K562 (cell line): Measurements from ENCODE around the gene EAF1. TPM values are rescaled to one million over a fixed set of nuclear protein-coding genes. Genes with fewer than 3 reads are reported as not detected.
A peak's percentile ranks its signal among the peaks of the same experiment; 100 is the strongest.

Experiments
- DIDO1 ChIP-seq: fragments of 450-650 bp; IDR thresholded peaks from 2 replicates; pipeline ENCODE4 v1.6.1; 2016; ENCODE audit warnings: low read depth, missing biosample characterization, missing genetic modification characterization
- FOSL1 ChIP-seq: fragments of 200-800 bp; sonication (Bioruptor generic); conservative IDR thresholded peaks from 2 replicates; pipeline ENCODE4 v1.6.1; 2016; ENCODE audit warnings: missing genetic modification characterization, missing compliant biosample characterization
- FOXK2 ChIP-seq, 2 experiments: fragments of 450-650 bp; IDR thresholded peaks in 1 of 2; conservative IDR thresholded peaks in 1 of 2; 2 replicates each; pipeline ENCODE4 v1.6.1; 2016; ENCODE audit warnings: low read depth in 2 of 2, mild to moderate bottlenecking in 1 of 2
- MAFF ChIP-seq: IDR thresholded peaks from 2 replicates; pipeline ENCODE4 v1.6.1; 2012; ENCODE audit warnings: low read length, improper control_type of control experiment
- NR2C1 ChIP-seq, 2 experiments: fragments of 450-650 bp; IDR thresholded peaks; 2 replicates each; pipeline ENCODE4 v1.6.1; 2017; ENCODE audit warnings: mild to moderate bottlenecking in 2 of 2, antibody characterized with exemption in 1 of 2, inconsistent platforms in 1 of 2, missing compliant biosample characterization in 1 of 2, missing genetic modification characterization in 1 of 2
- NR4A1 ChIP-seq, 2 experiments: fragments of 250-450 bp in 1 of 2; fragments of 450-650 bp in 1 of 2; sonication (Bioruptor Pico) in 1 of 2; IDR thresholded peaks; 2 replicates each; pipeline versions ENCODE4 v1.4.0 to v1.6.1; 2016 to 2020; ENCODE audit warnings: mild to moderate bottlenecking in 2 of 2, missing compliant biosample characterization in 1 of 2, missing genetic modification characterization in 1 of 2, moderate library complexity in 1 of 2
- PRDM10 ChIP-seq: fragments of 450-650 bp; IDR thresholded peaks from 2 replicates; pipeline ENCODE4 v1.6.1; 2018; ENCODE audit not compliant: partially characterized antibody
- SRSF9 ChIP-seq: fragments of 200-400 bp; formaldehyde crosslinking; IDR thresholded peaks from 2 replicates; pipeline ENCODE4 v1.6.1; 2017; ENCODE audit warnings: low read depth, low read length, borderline replicate concordance
- polyA plus RNA-seq, 8 experiments: library from polyadenylated mRNA; depleted of rRNA in 4 of 8; stranded (reverse) in 5 of 8; unstranded in 3 of 8; fragments of >200 nt; fragmentation: Nextera tagmentation in 2 of 8; fragmentation: Illumina TruSeq in 1 of 8; extraction: Ambion mirVana in 2 of 8; extraction: Trizol in 1 of 8; gene quantifications; 2 replicates each; pipeline versions ENCODE4 v1.2.1 to v1.2.3, GENCODE V29; 2011 to 2014; ENCODE audit warnings: inconsistent platforms in 1 of 8, missing spikeins in 1 of 8
- total RNA-seq, 7 experiments: library from RNA; depleted of rRNA in 6 of 7; stranded (reverse); fragments of >200 nt in 6 of 7; fragmentation: Illumina TruSeq in 2 of 7; extraction: Trizol in 2 of 7; gene quantifications; 2 replicates each; pipeline versions ENCODE4 v1.2.1 to v1.2.3, GENCODE V29; 2011 to 2021; ENCODE audit warnings: low replicate concordance in 1 of 7
- TF ChIP-seq, protein P1 (sequence below), 2 experiments: fragments of 450-650 bp; IDR thresholded peaks; 2 replicates each; pipeline ENCODE4 v1.6.1; 2016; ENCODE audit warnings: mild to moderate bottlenecking in 2 of 2, borderline replicate concordance in 1 of 2, low read depth in 1 of 2, moderate library complexity in 1 of 2

Gene EAF1
- total and polyA plus RNA-seq, 9 of the 15 experiments (the other 6 are each of a cell fraction or from before 2014, with no cell fraction given): 7.0 to 26.8 (median 20.4) TPM

GRCh38 chr3:15467227-15468181 lies 40.1 kb downstream of the EAF1 start (continued):
- TF ChIP-seq FOXK2 (conservative IDR thresholded peaks at IDR 0.05 in 1 of 2, IDR thresholded peaks at IDR 0.05 in 1 of 2; ENCODE audit: low read depth in 2 of 2): peak in 1 of 2 experiments; percentile 21; a peak in 1 of 4 replicates
- no peak for TF ChIP-seq FOSL1 (tag)
- TF ChIP-seq, protein P1, sequence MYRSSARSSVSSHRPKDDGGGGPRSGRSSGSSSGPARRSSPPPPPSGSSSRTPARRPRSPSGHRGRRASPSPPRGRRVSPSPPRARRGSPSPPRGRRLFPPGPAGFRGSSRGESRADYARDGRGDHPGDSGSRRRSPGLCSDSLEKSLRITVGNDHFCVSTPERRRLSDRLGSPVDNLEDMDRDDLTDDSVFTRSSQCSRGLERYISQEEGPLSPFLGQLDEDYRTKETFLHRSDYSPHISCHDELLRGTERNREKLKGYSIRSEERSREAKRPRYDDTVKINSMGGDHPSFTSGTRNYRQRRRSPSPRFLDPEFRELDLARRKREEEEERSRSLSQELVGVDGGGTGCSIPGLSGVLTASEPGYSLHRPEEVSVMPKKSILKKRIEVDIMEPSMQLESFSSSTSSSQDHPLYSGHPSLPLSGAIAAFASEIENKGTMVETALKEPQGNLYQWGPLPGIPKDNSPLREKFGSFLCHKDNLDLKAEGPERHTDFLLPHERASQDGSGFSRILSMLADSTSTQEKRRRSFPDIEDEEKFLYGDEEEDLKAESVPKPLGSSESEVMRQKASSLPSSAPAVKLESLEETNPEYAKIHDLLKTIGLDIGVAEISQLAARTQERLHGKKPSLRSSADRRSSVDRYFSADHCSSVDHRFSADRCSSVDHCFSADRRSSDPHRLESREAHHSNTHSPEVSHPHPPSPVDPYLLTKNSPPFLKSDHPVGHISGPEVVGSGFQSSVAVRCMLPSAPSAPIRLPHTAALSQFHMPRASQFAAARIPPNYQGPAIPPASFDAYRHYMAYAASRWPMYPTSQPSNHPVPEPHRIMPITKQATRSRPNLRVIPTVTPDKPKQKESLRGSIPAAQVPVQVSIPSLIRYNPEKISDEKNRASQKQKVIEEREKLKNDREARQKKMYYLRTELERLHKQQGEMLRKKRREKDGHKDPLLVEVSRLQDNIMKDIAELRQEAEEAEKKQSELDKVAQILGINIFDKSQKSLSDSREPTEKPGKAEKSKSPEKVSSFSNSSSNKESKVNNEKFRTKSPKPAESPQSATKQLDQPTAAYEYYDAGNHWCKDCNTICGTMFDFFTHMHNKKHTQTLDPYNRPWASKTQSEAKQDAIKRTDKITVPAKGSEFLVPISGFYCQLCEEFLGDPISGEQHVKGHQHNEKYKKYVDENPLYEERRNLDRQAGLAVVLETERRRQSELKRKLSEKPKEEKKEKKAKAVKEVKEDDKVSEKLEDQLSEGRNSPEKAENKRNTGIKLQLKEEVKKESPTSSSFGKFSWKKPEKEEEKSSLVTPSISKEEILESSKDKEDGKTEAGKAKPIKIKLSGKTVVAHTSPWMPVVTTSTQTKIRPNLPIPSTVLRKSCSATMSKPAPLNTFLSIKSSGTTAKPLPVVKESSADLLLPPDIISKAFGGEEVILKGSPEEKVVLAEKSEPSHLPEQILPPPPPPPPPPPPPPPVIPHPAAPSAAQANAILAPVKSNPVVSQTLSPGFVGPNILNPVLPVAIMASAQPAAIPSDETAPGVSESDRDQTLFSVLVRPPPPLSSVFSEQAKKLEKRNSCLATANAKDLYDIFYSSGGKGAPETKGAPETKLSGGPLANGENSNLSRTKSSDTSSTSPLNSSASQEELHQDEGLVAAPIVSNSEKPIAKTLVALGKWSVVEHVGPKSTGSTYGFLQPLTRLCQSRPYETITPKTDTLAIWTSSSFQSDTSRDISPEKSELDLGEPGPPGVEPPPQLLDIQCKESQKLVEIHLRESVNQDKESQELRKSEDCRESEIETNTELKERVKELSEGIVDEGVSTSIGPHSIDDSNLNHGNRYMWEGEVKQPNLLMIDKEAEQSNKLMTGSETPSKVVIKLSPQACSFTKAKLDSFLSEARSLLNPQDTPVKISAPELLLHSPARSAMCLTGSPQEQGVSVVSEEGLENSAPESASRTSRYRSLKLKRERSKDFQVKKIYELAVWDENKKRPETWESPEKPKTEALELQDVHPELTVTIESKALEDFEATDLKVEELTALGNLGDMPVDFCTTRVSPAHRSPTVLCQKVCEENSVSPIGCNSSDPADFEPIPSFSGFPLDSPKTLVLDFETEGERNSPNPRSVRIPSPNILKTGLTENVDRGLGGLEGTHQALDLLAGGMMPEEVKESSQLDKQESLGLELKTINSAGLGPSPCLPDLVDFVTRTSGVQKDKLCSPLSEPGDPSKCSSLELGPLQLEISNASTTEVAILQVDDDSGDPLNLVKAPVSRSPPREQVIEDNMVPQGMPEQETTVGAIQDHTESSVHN (IDR thresholded peaks at IDR 0.05; ENCODE audit: borderline replicate concordance in 1 of 2, low read depth in 1 of 2): no peak
- TF ChIP-seq MAFF: no peak
- peak; percentile 91 for TF ChIP-seq PRDM10
- no peak for TF ChIP-seq DIDO1 (tag)
- TF ChIP-seq SRSF9: no peak
- no peak for TF ChIP-seq NR2C1 (IDR thresholded peaks at IDR 0.05)
- peak; percentile 52; the same call in 1 of the 2 replicates for TF ChIP-seq NR2C1 (tag; IDR thresholded peaks at IDR 0.05)
- TF ChIP-seq NR4A1 (CRISPR knock-in tag; IDR thresholded peaks at IDR 0.05): no peak
- TF ChIP-seq NR4A1 (tag; IDR thresholded peaks at IDR 0.05): 0 out of 2 replicates have a peak, but pooled peaks have one; percentile 37
